K562 (cell line): Measurements from ENCODE around the gene RNASEH2A. TPM values are rescaled to one million over a fixed set of nuclear protein-coding genes. Genes with fewer than 3 reads are reported as not detected.

ENCODE experiments used
- E2F4 ChIP-seq: sonication (generic); formaldehyde crosslinking; IDR thresholded peaks from 2 replicates; pipeline ENCODE4 v1.8.0; 2022; ENCODE audit warnings: mild to moderate bottlenecking, low read depth, missing genetic modification reagents
- MCM3 ChIP-seq: fragments of 450-650 bp; IDR thresholded peaks from 2 replicates; pipeline ENCODE4 v1.6.1; 2016
- RNF219 ChIP-seq: fragments of 250-450 bp; sonication (Bioruptor Pico); IDR thresholded peaks from 2 replicates; pipeline ENCODE4 v1.5.0; 2022; ENCODE audit warnings: mild to moderate bottlenecking
- THRA ChIP-seq: fragments of 450-650 bp; IDR thresholded peaks from 2 replicates; pipeline ENCODE4 v1.6.1; 2017; ENCODE audit warnings: mild to moderate bottlenecking, moderate library complexity
- ZMIZ1 ChIP-seq, 2 experiments: fragments of 150-350 bp in 1 of 2; IDR thresholded peaks; 2 replicates each; pipeline ENCODE4 v1.6.1; 2012 to 2016; ENCODE audit warnings: low read depth in 2 of 2, low read length in 2 of 2, mild to moderate bottlenecking in 1 of 2, moderate library complexity in 1 of 2
- polyA plus RNA-seq, 8 experiments: library from polyadenylated mRNA; depleted of rRNA in 4 of 8; stranded (reverse) in 5 of 8; unstranded in 3 of 8; fragments of >200 nt; fragmentation: Nextera tagmentation in 2 of 8; fragmentation: Illumina TruSeq in 1 of 8; extraction: Ambion mirVana in 2 of 8; extraction: Trizol in 1 of 8; gene quantifications; 2 replicates each; pipeline versions ENCODE4 v1.2.1 to v1.2.3, GENCODE V29; 2011 to 2014; ENCODE audit warnings: inconsistent platforms in 1 of 8, missing spikeins in 1 of 8
- total RNA-seq, 7 experiments: library from RNA; depleted of rRNA in 6 of 7; stranded (reverse); fragments of >200 nt in 6 of 7; fragmentation: Illumina TruSeq in 2 of 7; extraction: Trizol in 2 of 7; gene quantifications; 2 replicates each; pipeline versions ENCODE4 v1.2.1 to v1.2.3, GENCODE V29; 2011 to 2021; ENCODE audit warnings: low replicate concordance in 1 of 7
- TF ChIP-seq, protein P1 (sequence below): fragments of 450-650 bp; IDR thresholded peaks from 2 replicates; pipeline ENCODE4 v1.6.1; 2018; ENCODE audit not compliant: partially characterized antibody
- TF ChIP-seq, protein P2 (sequence below): sonication (generic); formaldehyde crosslinking; IDR thresholded peaks from 2 replicates; pipeline ENCODE4 v1.9.0; 2022; ENCODE audit warnings: mild to moderate bottlenecking, missing genetic modification reagents
- TF ChIP-seq, protein P3 (sequence below), 2 experiments: fragments of 450-650 bp in 1 of 2; sonication (generic) in 1 of 2; formaldehyde crosslinking; conservative IDR thresholded peaks; 2 replicates each; pipeline versions ENCODE4 v1.4.0 to v1.8.1; 2020 to 2022; ENCODE audit warnings: mild to moderate bottlenecking in 1 of 2, missing genetic modification reagents in 1 of 2
- TF ChIP-seq, protein P4 (sequence below): fragments of 450-650 bp; IDR thresholded peaks from 2 replicates; pipeline ENCODE4 v1.7.0; 2016; ENCODE audit warnings: borderline replicate concordance

The RNASEH2A gene
- total and polyA plus RNA-seq, 9 of the 15 experiments (the other 6 are each of a cell fraction or from before 2014, with no cell fraction given) = 22.3 to 78.0 (median 61.7) TPM

- TF ChIP-seq, protein P1, sequence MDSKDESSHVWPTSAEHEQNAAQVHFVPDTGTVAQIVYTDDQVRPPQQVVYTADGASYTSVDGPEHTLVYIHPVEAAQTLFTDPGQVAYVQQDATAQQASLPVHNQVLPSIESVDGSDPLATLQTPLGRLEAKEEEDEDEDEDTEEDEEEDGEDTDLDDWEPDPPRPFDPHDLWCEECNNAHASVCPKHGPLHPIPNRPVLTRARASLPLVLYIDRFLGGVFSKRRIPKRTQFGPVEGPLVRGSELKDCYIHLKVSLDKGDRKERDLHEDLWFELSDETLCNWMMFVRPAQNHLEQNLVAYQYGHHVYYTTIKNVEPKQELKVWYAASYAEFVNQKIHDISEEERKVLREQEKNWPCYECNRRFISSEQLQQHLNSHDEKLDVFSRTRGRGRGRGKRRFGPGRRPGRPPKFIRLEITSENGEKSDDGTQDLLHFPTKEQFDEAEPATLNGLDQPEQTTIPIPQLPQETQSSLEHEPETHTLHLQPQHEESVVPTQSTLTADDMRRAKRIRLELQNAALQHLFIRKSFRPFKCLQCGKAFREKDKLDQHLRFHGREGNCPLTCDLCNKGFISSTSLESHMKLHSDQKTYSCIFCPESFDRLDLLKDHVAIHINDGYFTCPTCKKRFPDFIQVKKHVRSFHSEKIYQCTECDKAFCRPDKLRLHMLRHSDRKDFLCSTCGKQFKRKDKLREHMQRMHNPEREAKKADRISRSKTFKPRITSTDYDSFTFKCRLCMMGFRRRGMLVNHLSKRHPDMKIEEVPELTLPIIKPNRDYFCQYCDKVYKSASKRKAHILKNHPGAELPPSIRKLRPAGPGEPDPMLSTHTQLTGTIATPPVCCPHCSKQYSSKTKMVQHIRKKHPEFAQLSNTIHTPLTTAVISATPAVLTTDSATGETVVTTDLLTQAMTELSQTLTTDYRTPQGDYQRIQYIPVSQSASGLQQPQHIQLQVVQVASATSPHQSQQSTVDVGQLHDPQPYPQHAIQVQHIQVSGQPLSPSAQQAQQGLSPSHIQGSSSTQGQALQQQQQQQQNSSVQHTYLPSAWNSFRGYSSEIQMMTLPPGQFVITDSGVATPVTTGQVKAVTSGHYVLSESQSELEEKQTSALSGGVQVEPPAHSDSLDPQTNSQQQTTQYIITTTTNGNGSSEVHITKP = peak; percentile 23
- TF ChIP-seq THRA (no peak), MCM3 (no peak), E2F4 (no peak), ZMIZ1 (IDR thresholded peaks at IDR 0.05; ENCODE audit: low read depth in 2 of 2, low read length in 2 of 2) (0 out of 4 replicates have a peak, but pooled peaks of 1 of the 2 experiments have one; percentile 28), RNF219 (CRISPR knock-in tag) (no peak)
- TF ChIP-seq, protein P2, sequence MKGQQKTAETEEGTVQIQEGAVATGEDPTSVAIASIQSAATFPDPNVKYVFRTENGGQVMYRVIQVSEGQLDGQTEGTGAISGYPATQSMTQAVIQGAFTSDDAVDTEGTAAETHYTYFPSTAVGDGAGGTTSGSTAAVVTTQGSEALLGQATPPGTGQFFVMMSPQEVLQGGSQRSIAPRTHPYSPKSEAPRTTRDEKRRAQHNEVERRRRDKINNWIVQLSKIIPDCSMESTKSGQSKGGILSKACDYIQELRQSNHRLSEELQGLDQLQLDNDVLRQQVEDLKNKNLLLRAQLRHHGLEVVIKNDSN (CRISPR knock-in tag) = no peak
- TF ChIP-seq, protein P3, sequence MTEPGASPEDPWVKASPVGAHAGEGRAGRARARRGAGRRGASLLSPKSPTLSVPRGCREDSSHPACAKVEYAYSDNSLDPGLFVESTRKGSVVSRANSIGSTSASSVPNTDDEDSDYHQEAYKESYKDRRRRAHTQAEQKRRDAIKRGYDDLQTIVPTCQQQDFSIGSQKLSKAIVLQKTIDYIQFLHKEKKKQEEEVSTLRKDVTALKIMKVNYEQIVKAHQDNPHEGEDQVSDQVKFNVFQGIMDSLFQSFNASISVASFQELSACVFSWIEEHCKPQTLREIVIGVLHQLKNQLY (CRISPR knock-in tag; conservative IDR thresholded peaks at IDR 0.05) = no peak
- TF ChIP-seq, protein P4, sequence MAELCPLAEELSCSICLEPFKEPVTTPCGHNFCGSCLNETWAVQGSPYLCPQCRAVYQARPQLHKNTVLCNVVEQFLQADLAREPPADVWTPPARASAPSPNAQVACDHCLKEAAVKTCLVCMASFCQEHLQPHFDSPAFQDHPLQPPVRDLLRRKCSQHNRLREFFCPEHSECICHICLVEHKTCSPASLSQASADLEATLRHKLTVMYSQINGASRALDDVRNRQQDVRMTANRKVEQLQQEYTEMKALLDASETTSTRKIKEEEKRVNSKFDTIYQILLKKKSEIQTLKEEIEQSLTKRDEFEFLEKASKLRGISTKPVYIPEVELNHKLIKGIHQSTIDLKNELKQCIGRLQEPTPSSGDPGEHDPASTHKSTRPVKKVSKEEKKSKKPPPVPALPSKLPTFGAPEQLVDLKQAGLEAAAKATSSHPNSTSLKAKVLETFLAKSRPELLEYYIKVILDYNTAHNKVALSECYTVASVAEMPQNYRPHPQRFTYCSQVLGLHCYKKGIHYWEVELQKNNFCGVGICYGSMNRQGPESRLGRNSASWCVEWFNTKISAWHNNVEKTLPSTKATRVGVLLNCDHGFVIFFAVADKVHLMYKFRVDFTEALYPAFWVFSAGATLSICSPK = no peak
Measured at GRCh38 chr19:12757544-12758274, 48.7 kb upstream of the RNASEH2A start (continued).
